GM19043 (cell line): ENCODE results near the gene HDDC2.

Source experiments
- ATAC-seq: cut with Tn5 transposase; IDR thresholded peaks from one replicate; pipeline ENCODE4 v1.9.1; 2021; ENCODE audit warnings: low read depth; ENCODE audit not compliant: unreplicated experiment

The HDDC2 gene

DNA sequence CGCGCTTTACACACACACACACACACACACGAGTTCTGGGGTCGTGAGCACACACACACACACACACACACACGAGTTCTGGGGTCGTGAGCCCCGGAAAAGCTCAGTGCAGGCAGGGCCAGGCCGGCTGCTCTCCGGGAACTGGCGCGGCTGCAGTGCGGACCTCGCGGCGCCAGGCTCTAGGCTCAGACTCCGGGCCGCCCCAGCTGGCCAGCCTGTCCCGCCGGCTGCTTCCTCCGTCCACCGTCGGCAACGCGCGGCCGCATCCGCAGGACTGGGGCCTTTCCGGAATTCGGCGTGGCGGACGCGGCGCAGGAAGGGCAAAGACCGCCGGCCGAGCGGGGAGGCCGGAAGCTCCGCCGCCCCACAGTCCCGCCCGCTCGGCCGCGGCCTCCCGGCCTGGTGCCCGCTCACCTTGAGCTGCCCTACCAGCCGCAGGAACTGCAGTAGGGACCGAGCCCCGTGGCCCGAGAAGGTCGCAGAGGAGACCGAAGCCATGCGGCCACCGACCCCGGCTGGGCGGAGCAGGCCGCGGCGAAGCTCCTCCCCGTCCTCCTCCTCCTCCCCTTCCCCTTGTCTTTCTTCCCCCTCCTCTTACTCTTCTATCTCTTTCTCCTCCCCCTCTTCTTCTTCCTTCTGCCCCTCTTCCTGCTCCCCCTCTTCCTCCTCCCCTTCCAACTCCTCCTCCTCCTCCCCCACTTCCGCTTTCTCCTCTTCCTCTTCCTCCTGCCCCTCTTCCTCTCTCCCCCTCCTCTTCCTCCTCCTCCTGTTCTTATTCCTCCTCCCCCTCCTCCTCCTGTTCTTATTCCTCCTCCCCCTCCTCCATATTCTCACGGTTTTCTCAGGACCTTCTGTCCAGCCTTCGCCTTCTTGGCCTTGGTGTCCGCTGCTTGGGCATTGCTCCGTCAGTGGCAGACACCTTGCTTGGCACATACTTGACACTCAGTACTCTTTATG, at the start of gene HDDC2:
HDDC2 (minus strand) TSS at position 533 of the 957 bp plus-strand sequence; CDS start at position 498, 35 bp downstream.
- ATAC-seq = peak; percentile 83

DNA sequence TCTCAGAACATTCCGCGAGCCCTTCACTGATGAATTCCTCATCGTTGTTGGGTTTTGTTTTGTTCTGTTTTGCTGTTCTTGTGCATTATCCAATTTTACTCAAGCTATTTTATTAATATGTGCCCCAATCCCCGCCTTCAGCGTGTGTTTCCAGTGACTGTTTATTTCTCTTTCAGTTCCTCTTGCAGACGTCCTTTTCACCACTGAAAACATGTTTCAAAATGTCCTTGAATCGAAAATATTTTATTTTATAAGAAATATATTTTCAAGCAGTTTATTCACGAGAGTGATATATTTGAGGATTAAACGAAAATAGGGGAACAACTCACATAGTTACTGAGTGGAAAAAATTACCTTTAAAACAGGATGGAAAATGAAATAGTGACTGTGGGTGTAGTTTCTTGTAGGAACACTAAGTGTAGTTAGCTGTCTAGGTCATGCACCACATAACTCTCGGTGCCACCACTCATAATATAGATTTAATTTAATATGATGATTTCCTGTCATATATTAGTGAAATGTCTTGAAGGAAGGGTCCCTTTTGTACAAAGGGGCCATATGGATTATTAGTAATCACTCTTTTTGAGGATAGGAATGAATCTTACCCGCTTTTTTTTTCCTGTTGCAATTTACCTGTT, 45.3 kb upstream of the HDDC2 start:
- peak; percentile 79 for ATAC-seq

- ATAC-seq = peak; percentile 40
Measured at GRCh38 chr6:125346201-125346925, 44.6 kb upstream of the HDDC2 start.

- ATAC-seq = no peak
Measured at GRCh38 chr6:125341460-125341859, 39.7 kb upstream of the HDDC2 start.

DNA sequence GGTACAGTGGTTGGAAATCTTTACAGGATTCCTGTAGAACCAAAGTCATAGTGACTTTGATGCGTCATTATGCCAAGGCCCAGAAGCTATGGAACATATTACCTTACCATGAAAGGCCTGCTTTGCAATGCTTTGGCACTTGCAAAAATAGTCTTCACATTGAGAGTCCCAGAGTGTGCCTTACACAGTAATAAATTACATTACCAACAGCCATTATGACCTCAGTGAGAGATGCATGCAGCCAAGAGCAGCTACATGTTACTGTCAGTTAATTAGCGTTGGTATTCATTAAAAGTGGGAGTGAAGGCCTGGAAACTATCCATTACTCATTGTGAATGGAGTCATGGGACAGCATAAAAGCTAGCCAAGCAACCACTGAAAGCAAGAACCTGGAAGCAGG, 39.2 kb upstream of the HDDC2 start:
- ATAC-seq = no peak

- ATAC-seq = no peak
Measured at GRCh38 chr6:125340175-125340835, 38.5 kb upstream of the HDDC2 start.

DNA sequence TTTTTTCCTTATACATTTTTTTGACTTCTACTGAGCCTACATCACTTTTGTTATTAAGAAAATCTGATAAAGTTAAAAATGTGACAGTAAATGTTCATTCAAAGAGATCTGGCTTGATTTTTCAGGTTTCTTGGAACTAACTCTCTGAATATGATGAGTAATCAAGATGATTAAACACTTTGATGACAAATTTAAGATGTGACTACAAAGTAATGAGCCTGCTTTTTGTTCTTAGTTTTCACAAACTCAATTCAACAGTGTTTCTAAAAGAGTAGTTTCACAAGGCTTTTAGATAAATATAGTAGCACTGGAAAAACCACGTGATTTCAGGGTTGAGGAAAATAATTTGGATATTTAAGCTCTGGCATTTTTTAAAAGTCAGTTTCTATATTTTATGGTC, 37.9 kb upstream of the HDDC2 start:
- no peak for ATAC-seq

- ATAC-seq = no peak
Measured at GRCh38 chr6:125338381-125338780, 36.6 kb upstream of the HDDC2 start.

GRCh38 chr6:125337706-125338105, 35.9 kb upstream of the HDDC2 start:
- ATAC-seq = no peak

GRCh38 chr6:125332664-125333063, 30.9 kb upstream of the HDDC2 start:
- ATAC-seq = no peak

- no peak for ATAC-seq
Measured at GRCh38 chr6:125325586-125325985, 23.8 kb upstream of the HDDC2 start.

DNA sequence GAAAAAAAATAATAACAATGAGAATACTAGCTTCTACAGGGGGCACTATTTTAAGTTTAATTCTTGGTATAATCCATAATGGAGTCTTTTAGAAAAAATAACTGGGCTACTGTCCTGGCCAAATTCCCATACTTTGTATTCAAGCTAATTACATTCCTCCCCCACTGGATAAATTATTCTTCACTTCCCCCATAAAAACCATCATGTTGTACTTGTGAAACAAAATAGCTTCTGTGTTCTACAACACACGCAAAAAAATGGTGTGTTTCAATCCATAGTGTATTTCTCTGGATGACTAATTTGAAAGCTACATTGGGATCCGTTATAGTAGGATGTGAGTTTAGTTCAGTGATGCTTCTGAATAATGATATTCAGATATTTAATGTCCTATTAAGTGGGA, 21.6 kb upstream of the HDDC2 start:
- no peak for ATAC-seq

DNA sequence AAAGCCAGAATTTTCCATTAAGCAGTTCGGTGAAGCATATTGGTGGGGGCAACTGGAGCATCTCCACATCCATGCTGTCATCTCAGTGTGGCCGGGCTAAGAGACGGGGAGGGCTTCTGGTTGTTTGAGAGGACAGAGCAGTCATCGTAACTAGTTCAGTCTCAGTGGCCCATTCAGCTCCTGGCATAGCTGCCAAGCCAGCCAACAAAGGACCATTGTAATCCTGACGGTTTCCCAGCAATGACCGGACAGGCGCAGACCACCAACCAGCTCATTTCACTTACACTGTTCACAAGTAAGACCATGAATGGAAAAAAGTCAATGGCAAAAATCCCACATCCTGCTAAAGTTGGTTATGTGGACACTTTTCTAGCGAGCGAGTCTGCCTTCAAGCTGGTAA, 14.9 kb upstream of the HDDC2 start:
- ATAC-seq = no peak

GRCh38 chr6:125315548-125315947, 13.8 kb upstream of the HDDC2 start:
- no peak for ATAC-seq

GRCh38 chr6:125314009-125314581, 12.3 kb upstream of the HDDC2 start:
- peak; percentile 92 for ATAC-seq

DNA sequence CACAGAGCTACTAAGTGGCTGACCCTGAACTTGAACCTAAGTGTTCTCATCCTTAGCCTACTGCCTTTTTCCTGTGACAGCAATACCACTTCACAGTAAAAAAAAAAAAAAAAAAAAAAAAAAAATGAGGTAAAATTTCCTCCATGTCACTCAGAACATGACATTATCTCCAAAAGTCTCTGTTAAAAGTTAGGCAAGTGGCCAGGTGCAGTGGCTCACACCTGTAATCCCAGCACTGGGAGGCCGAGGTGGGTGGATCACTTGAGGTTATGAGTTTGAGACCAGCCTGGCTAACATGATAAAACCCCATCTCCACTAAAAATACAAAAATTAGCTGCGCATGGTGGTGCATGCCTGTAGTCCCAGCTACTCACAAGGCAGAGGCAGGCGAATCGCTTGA, 11.2 kb upstream of the HDDC2 start:
- no peak for ATAC-seq

GRCh38 chr6:125312478-125312877, 10.7 kb upstream of the HDDC2 start:
- ATAC-seq = no peak

- peak; percentile 69 for ATAC-seq
Measured at GRCh38 chr6:125310994-125311649, 9.4 kb upstream of the HDDC2 start.

GRCh38 chr6:125307964-125308615, 6.3 kb upstream of the HDDC2 start:
- no peak for ATAC-seq
